SIG-M5 treated with dmso at 0.1 percent for 504 hours (cell line): Measurements from ENCODE around the gene PTPRQ.
"Not testable (repeated sequence)": the region's sequence is repeated elsewhere in the genome, so short reads cannot be mapped to it uniquely, and the experiment has no call there.

Experiments
- DNase-seq: peaks from one replicate; lab custom pipeline; 2025; ENCODE audit not compliant: unreplicated experiment; lab: John Stamatoyannopoulos, UW

Gene PTPRQ, protein sequence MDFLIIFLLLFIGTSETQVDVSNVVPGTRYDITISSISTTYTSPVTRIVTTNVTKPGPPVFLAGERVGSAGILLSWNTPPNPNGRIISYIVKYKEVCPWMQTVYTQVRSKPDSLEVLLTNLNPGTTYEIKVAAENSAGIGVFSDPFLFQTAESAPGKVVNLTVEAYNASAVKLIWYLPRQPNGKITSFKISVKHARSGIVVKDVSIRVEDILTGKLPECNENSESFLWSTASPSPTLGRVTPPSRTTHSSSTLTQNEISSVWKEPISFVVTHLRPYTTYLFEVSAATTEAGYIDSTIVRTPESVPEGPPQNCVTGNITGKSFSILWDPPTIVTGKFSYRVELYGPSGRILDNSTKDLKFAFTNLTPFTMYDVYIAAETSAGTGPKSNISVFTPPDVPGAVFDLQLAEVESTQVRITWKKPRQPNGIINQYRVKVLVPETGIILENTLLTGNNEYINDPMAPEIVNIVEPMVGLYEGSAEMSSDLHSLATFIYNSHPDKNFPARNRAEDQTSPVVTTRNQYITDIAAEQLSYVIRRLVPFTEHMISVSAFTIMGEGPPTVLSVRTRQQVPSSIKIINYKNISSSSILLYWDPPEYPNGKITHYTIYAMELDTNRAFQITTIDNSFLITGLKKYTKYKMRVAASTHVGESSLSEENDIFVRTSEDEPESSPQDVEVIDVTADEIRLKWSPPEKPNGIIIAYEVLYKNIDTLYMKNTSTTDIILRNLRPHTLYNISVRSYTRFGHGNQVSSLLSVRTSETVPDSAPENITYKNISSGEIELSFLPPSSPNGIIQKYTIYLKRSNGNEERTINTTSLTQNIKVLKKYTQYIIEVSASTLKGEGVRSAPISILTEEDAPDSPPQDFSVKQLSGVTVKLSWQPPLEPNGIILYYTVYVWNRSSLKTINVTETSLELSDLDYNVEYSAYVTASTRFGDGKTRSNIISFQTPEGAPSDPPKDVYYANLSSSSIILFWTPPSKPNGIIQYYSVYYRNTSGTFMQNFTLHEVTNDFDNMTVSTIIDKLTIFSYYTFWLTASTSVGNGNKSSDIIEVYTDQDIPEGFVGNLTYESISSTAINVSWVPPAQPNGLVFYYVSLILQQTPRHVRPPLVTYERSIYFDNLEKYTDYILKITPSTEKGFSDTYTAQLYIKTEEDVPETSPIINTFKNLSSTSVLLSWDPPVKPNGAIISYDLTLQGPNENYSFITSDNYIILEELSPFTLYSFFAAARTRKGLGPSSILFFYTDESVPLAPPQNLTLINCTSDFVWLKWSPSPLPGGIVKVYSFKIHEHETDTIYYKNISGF (N-terminal part only)

DNA sequence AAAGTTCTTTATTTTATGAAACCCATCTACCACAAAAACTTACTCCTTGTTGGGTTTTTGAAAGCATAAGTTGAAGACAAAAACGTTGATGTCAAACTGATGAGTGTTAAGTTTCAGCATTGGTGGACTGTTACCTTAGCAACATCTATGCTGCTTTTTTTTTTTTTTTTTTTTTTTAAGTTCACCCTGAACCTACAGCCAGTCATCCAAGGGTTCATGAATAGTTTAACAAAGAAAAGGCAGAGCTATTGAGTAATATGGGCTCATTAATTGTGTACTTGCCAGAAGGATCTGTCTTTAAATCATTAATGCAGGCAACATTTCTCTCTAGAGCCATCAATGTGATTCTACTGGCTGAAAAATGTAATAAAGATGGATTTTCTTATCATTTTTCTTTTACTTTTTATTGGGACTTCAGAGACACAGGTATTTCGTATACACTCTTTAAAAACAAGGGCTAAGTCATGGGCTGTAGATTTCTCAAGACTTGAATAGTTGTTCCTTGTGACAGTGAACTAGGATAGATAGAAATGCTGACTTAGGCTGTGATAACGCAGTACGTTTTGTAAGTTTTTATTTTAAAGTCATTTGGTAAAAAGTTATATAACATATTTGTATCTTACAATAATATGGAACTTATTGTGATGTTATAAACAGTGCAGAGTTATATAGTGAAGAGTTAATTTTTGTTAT lies at the start of gene PTPRQ:
TSS of gene PTPRQ (plus strand) at position 262 of the 693 bp plus-strand sequence. CDS start at position 373, 111 bp downstream.
- no peak for DNase-seq

DNA sequence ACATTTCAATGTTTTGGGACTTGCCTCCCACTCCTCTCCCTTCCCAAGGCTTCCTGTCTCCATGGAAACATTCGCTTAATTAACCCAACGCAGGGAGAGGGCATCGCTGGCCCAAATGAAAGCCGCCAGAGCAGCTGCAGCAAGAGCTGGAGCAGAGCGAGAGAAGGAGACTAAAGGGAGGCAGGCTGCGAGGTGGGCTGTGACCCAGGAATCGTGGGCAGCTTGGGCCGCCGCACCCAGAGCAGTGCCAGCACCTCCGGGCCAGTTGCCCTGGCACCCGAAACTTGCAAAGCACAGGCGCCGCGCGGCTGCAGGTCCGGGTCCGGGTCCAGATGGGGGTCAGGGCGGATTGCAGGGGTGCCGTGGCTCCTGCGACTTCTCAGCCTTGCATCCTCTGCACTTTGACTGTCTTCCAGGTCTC lies 43.5 kb upstream of the PTPRQ start:
- DNase-seq: no peak

DNA sequence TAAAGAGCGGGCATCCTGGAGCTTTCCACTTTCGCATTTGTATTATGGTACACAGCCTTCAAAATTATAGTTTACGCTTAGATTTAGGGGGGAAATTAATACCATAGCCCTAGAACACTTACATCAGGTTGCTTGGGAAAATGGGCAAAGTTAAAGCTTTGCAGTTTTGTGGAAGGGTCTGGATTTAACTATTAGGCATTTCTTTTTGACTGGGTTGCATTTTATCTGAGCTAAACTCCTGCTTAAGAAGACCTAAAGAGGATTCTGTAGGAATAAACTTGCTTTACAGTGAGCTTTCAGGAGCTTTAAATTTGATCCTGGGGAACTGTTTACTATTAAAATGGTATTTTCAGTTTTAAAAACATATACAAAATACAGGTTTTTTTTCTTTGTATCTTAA lies 42.8 kb upstream of the PTPRQ start:
- DNase-seq: no peak

DNA sequence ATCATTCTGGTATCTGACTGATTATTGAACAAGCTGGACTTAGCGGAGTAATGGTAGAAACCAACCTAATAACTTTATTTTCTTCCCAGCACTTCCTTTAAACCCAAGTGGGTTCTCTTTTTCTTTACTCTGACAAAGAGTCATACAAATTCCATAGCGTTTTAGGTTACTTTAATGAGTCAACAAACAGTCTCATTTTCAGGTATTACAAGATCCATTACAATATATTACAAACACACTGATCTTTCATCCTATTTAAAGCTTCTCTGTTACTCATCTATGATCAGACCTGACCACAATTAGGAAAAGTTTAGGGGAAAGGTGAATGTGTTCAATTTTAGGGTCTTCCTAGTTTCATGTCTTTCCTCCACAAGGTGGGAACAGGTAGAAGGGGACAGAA lies 39.4 kb upstream of the PTPRQ start:
- DNase-seq: no peak

DNA sequence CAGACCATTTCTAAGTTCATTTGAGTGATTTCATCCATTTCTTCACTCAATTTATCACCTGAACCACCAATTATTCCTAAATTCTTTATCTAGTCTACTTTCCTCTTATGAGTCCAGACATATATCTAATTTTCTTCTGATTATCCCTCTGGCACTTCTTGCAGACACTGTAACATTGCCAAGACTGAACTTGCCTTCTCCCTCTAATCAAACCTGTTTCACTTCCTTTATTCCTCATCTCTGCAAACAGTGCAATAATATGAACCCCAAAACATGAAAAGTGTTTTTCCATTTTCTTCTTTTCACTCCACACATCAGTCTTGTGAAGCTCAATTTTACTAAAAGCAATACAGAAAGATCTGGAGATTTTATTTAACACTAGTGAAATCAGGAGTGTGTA lies 37.8 kb upstream of the PTPRQ start:
- DNase-seq: no peak

DNA sequence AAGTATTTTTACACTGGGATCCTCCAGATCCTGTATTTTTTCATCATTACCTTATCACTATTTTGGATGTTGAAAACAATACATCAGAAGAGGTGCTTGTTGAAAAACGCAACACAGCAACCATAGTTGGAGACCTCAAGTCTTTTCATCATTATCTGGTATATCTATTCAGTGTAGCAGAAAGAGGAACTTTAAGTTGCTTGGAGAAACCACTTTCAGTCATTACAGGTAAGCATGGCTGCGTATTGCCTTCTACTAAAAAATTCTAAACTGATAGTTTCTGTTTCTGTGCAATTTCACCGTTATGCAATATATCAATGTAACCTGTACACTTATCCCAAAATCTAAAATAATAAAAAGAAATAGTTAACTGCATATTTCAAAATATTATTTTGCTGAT lies 32.2 kb upstream of the PTPRQ start:
- no peak for DNase-seq

DNA sequence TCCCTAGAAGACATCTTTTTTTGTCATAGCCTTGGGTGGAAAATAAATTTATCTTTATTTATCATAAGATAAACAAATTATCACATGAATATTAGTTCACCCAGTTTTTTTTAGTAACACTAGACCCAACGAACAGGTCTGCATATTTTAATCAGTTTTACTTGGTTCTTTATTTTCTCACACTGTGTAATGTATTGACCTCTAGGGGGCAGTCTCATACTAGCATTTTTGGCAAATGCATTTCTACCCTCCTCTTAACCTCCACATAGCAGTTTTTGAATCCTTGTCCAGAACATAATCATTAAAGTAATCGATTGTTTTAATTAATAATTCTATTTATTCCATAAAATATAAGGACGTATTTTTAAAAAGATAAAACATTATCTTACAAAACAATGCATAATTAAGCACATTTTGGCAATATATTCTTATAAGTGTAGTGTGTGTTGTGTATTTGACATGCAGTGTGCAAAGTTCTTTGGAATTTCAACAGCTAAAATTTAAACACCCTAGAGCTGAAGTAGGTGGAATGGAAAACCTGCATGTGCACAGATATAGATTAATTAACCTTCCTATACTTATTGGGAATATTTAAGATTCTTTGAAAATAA lies 31.6 kb upstream of the PTPRQ start:
- DNase-seq: peak; percentile 70

DNA sequence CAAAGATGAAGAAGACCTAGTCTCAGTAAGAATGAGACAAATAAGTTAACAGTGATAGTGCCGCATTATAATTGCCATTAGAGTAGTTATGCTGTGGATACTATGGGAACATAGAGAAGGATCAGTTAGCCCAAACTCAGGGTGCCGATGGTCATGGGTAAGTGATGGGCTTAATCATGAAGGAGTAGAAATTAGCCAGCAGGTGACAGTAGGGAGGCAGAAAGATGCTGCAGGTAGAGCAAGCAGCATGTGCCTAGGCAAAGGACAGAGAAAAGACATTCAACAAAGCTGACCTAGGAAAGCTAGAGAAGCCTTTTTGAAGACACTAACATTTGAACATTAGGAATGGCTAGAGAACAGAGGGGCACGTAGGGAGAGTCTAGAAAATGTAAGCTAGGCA lies 30.6 kb upstream of the PTPRQ start:
- DNase-seq: no peak

DNA sequence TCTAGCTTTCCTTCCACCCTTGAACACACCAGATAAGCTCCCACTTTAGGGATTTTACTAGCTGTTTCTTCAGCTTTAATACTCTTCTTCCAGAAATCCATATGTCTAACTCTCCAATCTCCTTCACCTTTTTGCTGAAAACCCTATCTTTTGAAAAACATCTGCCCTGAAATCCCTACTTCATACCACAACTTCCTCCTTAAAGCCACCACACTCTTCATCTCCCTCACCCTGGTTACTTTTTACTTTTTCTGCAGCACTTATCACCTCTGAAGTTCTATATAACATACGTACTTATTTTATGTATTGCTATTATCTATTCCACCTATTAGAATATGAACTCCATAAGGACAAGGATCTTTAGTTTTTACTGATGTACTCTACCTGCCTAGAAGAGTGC lies 28.6 kb upstream of the PTPRQ start:
- no peak for DNase-seq

DNA sequence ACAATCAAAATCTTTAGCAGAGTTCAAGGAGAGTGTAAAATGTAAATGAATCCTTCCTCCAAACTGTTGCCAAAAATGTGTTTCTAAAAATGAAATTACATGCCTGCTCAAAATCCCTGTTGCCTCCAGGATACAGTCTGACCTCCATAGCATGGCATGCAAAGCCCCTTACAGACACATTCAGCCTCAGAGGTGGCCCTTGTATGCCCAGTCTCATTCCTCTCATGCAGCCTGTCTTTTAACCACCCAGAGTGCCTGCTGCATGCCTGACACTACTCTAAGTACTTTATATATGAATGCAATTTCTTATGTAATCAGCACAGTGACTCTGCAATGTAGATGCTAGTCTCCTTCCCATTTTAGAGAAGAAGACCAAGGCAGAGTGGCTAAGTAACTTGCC lies 24.4 kb upstream of the PTPRQ start:
- no peak for DNase-seq

DNA sequence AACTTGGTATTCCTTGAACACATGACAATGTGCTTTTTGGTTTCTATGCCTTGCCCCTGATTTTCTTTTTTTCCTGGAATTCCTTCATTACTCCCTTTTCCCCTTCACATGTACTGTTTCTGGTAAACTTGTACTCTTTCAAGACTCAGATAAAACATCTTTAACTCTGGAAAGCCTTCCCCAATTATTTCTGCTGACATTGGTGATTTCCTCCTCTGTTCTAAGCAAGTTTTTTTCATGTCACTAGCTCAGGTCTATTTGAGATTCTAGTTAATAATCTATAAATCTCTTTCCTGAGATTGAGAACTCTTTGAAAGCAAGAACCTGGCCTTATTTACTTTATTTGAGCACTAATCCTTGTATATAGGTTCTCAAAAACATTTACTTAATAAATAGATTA lies 24.0 kb upstream of the PTPRQ start:
- no peak for DNase-seq

DNA sequence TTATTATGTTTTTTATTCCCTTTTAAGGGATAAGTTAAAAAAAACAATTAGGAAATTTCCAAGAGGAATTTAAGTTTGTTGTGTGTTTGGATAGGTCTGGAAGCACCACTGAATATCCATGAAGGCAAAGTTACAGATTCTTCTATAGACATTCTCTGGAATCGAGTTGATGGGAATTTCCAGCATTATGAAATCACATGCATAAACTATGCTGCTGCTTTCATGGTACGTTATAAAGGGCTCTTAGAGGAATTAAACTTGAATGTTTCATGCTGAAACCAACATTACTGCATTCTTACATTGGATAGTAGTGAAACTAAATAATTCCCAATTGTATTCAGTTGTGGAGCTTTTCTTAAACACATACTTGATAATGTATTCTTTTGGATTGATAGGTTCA lies 21.5 kb upstream of the PTPRQ start:
- no peak for DNase-seq

DNA sequence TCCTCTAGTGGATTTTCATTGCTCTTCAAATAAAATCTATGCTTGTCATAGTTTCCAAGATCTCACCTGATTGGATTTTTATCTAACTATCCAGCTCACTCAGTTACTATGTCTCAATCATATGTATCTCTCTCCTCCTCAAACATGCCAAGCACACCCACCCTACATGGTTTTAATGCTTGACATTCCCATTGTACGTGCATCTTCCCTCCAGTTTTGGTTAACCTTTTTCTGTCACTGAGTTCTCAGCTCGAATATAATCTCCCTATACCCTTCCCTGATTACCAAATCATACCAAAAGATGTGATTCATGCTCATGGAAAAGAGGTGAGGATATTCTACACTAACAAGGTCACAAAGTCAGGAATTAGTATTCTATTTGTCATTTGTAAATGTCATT lies 12.0 kb upstream of the PTPRQ start:
- DNase-seq: no peak

DNA sequence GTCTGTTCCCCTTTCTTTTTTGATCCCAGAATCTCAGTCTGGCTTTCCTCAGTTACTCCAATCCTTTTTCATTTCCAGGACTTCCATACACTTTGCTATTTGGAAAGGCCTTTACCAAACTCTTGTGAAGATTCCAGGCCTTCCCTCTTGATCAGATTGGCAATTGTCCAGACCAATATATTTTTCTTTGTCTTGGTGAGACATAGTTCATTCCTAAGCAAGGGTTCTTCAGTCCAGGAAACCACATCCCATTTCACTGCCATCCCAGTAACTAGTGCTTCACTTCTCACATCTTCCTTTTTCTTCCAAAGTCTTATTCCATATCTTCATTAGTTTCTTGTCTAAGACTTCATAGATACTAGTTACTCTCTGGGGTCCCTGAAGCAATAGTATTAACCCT lies 2.1 kb upstream of the PTPRQ start:
- no peak for DNase-seq

DNA sequence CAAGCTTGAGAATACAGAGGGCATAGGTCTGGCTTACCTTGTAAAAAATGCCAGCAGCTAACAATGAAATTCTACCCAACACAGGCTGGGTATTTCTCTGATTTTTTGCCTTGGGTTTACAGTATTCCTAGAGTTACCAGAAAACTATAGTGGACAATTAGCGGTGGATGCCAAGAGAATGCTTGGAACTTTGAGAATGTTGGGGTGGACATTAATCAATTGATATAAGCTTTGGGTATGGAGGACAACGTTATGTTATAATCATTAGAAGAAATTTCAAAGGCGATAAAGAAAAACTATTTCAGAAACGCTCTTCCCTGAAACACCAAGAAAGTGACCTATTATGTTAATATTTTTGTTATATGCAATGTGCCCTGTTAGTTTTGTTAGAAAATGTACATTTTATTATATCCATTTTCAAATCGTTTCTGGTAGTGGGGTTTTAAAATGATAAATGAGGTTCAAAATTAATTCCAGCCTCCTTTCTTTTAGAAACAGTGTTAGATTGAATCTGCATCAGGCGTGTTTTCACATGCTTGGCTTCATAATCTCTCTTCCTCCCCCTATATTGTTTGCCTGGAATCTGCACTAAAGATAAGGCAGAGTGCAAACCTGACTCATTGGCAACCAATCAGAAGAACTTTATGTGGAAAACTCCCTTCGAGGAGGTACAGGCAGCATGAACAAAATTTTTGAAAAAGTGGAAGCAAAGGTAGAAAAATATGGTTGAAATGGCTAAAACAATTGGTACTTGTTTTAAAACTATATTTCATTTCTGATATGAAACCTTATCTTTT lies 1.4 kb upstream of the PTPRQ start:
- DNase-seq: no peak

DNA sequence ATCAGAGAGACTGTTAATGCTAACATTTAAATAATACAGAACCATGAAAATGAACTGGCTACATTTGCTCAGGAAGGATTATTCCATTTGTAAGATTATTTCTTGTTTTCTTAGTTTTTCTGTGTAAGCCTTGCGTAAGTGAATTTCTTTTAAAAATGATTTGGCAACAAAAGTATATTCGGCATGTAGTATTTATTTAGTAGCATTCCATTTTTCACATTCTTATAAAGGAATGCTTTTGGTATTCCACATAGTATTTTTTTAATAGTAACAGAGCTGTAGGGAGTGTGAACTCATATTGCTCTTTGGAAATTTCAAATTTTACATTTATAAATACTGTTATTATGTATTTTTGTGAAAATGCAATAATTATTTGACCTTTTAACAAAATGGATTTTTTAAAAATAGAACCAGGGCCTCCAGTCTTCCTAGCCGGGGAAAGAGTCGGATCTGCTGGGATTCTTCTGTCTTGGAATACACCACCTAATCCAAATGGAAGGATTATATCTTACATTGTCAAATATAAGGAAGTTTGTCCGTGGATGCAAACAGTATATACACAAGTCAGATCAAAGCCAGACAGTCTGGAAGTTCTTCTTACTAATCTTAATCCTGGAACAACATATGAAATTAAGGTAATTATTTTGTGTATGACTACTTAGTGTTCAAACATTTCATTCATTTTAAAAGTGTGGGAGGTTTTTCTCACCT lies 1.2 kb downstream of the PTPRQ start:
- no peak for DNase-seq

DNA sequence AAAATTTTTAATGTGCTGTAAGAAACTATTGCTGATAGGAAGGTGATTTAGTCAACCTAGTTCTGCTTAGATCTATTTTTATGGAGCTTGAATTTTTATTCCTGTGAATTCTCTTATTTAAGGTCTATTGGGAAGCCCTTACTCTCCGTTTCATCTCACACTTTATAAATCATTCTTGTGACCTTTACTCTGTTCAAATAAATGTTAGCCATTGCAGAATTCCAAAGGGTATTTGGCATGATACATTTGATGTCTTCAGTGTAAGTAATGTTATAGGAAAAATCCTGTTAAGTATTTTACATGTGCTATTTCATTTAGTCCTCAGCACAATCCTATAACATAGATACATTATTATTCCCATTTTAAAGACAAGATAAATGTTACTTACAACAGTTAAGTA lies 12.5 kb downstream of the PTPRQ start:
- DNase-seq: no peak

DNA sequence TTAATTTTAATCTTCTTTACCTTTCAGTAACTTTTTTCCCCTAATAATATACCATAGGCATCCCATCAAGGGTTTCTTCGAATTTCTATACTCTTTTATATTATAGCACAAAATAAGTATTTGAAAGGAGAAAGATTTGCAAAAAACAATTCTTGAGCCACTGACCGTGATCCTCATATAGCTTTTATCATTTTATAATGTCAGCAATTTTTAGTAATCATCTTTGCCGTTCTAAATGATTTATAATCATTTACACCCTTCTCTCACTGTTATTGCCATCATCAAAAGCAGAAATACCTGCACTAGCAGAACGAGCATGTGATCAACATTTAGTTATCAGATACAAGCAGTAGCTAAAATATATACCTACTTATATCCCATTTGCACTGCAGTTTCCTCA lies 16.9 kb downstream of the PTPRQ start:
- DNase-seq: no peak

DNA sequence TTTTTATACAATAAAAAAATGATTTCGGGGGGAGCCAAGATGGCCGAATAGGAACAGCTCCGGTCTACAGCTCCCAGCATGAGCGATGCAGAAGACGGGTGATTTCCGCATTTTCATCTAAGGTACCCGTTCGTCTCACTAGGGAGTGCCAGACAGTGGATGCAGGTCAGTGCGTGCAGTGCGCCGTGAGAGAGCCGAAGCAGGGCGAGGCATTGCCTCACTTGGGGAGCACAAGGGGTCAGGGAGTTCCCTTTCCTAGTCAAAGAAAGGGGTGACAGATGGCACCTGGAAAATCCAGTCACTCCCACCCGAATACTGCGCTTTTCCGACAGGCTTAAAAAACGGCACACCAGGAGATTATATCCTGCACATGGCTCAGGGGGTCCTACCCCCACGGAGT lies 17.8 kb downstream of the PTPRQ start:
- DNase-seq: not testable (repeated sequence)
